Gastrocnemius medialis (tissue), 4 donors: ENCODE data around the gene OR2T27.

Source experiments
- CTCF ChIP-seq, 5 experiments: fragments of 450-650 bp in 3 of 5; fragments of 200-600 bp in 2 of 5; sonication (generic) in 2 of 5; IDR thresholded peaks in 4 of 5; conservative IDR thresholded peaks in 1 of 5; 1 replicate in 4 of 5; 2 replicates in 1 of 5; pipeline ENCODE4 v1.5.1; 2016 to 2019; ENCODE audit warnings: antibody characterized with exemption in 5 of 5, mild to moderate bottlenecking in 3 of 5, moderate library complexity in 3 of 5
- POLR2A ChIP-seq, 2 donors: fragments of 450-650 bp; IDR thresholded peaks; one replicate each; pipeline ENCODE4 v1.6.1; 2017; ENCODE audit warnings: antibody characterized with exemption in 2 of 2, mild to moderate bottlenecking in 2 of 2, moderate library complexity in 2 of 2

- TF ChIP-seq POLR2A (IDR thresholded peaks at IDR 0.05) (no peak), CTCF (IDR thresholded peaks at IDR 0.05 in 4 of 5, conservative IDR thresholded peaks at IDR 0.05 in 1 of 5) (no peak)
Measured at GRCh38 chr1:248670003-248670402, 14.7 kb upstream of the OR2T27 start.
